Liver (tissue), 9 donors: Measurements from ENCODE around the gene NR0B2. TPM values are rescaled to one million over a fixed set of nuclear protein-coding genes. Genes with fewer than 3 reads are reported as not detected.

ENCODE experiments used
- DNase-seq: peaks from one replicate; pipeline ENCODE4 v3.0.0-alpha.2; 2017; ENCODE audit warnings: low spot score
- H3K27ac ChIP-seq, 2 donors: one replicate each; pipeline ENCODE4 v1.7.0; 2013; ENCODE audit warnings: inconsistent platforms in 2 of 2, low read length in 2 of 2, control low read depth in 1 of 2, low read depth in 1 of 2, mild to moderate bottlenecking in 1 of 2
- H3K27me3 ChIP-seq, 4 donors: one replicate each; pipeline versions ENCODE4 v1.6.1 to v1.7.0; 2013; ENCODE audit warnings: low read length in 3 of 4, inconsistent platforms in 1 of 4, mild to moderate bottlenecking in 1 of 4, moderate library complexity in 1 of 4; ENCODE audit not compliant: control insufficient read depth in 4 of 4, insufficient read depth in 4 of 4
- H3K36me3 ChIP-seq, 4 donors: one replicate each; pipeline versions ENCODE4 v1.6.1 to v1.7.0; 2013; ENCODE audit warnings: low read length in 3 of 4, mild to moderate bottlenecking in 3 of 4, low read depth in 1 of 4, moderate library complexity in 1 of 4; ENCODE audit not compliant: control insufficient read depth in 4 of 4, insufficient read depth in 3 of 4
- H3K4me1 ChIP-seq, 4 donors: one replicate each; pipeline versions ENCODE4 v1.6.1 to v1.7.0; 2013; ENCODE audit warnings: low read length in 3 of 4, mild to moderate bottlenecking in 3 of 4, moderate library complexity in 1 of 4; ENCODE audit not compliant: control insufficient read depth in 4 of 4, insufficient read depth in 4 of 4
- H3K4me3 ChIP-seq, 3 donors: one replicate each; pipeline versions ENCODE4 v1.6.1 to v1.7.0; 2013; ENCODE audit warnings: low read length in 3 of 3, control low read depth in 1 of 3, low read depth in 1 of 3, mild to moderate bottlenecking in 1 of 3
- H3K9ac ChIP-seq, 2 donors: one replicate each; pipeline ENCODE4 v1.7.0; 2013; ENCODE audit warnings: low read length in 2 of 2, mild to moderate bottlenecking in 2 of 2, moderate library complexity in 2 of 2, control low read depth in 1 of 2, low read depth in 1 of 2
- H3K9me3 ChIP-seq, 4 donors: one replicate each; pipeline versions ENCODE4 v1.6.1 to v1.7.0; 2013; ENCODE audit warnings: low read length in 3 of 4; ENCODE audit not compliant: control insufficient read depth in 4 of 4
- ATF3 ChIP-seq: IDR thresholded peaks from 2 replicates; pipeline ENCODE4 v1.6.1; 2016; ENCODE audit warnings: antibody characterized with exemption
- CTCF ChIP-seq: fragments of 150-350 bp; IDR thresholded peaks from 2 replicates; pipeline ENCODE4 v1.5.1; 2017; ENCODE audit warnings: improper control_type of control experiment, low read depth, low read length; ENCODE audit not compliant: missing input control
- EGR1 ChIP-seq, 2 donors: IDR thresholded peaks; 2 replicates each; pipeline ENCODE4 v1.6.1; 2016 to 2018; ENCODE audit warnings: antibody characterized with exemption in 2 of 2, low read depth in 2 of 2
- FOXA1 ChIP-seq: IDR thresholded peaks from 2 replicates; pipeline ENCODE4 v1.6.1; 2016; ENCODE audit warnings: antibody characterized with exemption
- FOXA2 ChIP-seq: IDR thresholded peaks from 2 replicates; pipeline ENCODE4 v1.6.1; 2016; ENCODE audit warnings: antibody characterized with exemption
- GABPA ChIP-seq, 2 donors: IDR thresholded peaks in 1 of 2; conservative IDR thresholded peaks in 1 of 2; 2 replicates each; pipeline ENCODE4 v1.6.1; 2016; ENCODE audit warnings: antibody characterized with exemption in 2 of 2, mild to moderate bottlenecking in 1 of 2, moderate library complexity in 1 of 2
- HNF4A ChIP-seq, 2 donors: conservative IDR thresholded peaks; 2 replicates each; pipeline ENCODE4 v1.6.1; 2016; ENCODE audit warnings: antibody characterized with exemption in 2 of 2, mild to moderate bottlenecking in 2 of 2
- HNF4G ChIP-seq: IDR thresholded peaks from 2 replicates; pipeline ENCODE4 v1.6.1; 2016; ENCODE audit warnings: antibody characterized with exemption
- JUND ChIP-seq, 2 donors: IDR thresholded peaks; 2 replicates each; pipeline ENCODE4 v1.6.1; 2016; ENCODE audit warnings: antibody characterized with exemption in 2 of 2
- MAX ChIP-seq: IDR thresholded peaks from 2 replicates; pipeline ENCODE4 v1.6.1; 2016; ENCODE audit warnings: antibody characterized with exemption
- NR2F2 ChIP-seq: IDR thresholded peaks from 2 replicates; pipeline ENCODE4 v1.6.1; 2016; ENCODE audit warnings: antibody characterized with exemption
- RAD21 ChIP-seq, 2 donors: IDR thresholded peaks; 2 replicates each; pipeline ENCODE4 v1.6.1; 2016; ENCODE audit warnings: antibody characterized with exemption in 2 of 2, mild to moderate bottlenecking in 2 of 2
- REST ChIP-seq: IDR thresholded peaks from 2 replicates; pipeline ENCODE4 v1.6.1; 2016; ENCODE audit warnings: antibody characterized with exemption, mild to moderate bottlenecking
- RXRA ChIP-seq, 2 donors: IDR thresholded peaks; 2 replicates each; pipeline ENCODE4 v1.6.1; 2017 to 2018; ENCODE audit warnings: antibody characterized with exemption in 2 of 2, mild to moderate bottlenecking in 1 of 2
- SP1 ChIP-seq: IDR thresholded peaks from 2 replicates; pipeline ENCODE4 v1.6.1; 2018; ENCODE audit warnings: antibody characterized with exemption, mild to moderate bottlenecking
- TAF1 ChIP-seq: conservative IDR thresholded peaks from 2 replicates; pipeline ENCODE4 v1.6.1; 2016; ENCODE audit warnings: antibody characterized with exemption, mild to moderate bottlenecking
- YY1 ChIP-seq: IDR thresholded peaks from 2 replicates; pipeline ENCODE4 v1.6.1; 2016; ENCODE audit warnings: antibody characterized with exemption, mild to moderate bottlenecking
- ZBTB33 ChIP-seq: IDR thresholded peaks from 2 replicates; pipeline ENCODE4 v1.6.1; 2016; ENCODE audit warnings: antibody characterized with exemption
- whole genome bisulfite sequencing: extraction: QIAGEN DNeasy Blood & Tissue Kit; methylation state at CpG from one replicate; pipeline ENCODE4 v1.1.7; 2013; 5-methylcytosine and 5-hydroxymethylcytosine counted together
- polyA plus RNA-seq, 2 donors: library from polyadenylated mRNA; stranded (reverse) in 1 of 2; unstranded in 1 of 2; fragments of 200-250 nt in 1 of 2; fragments of >200 nt in 1 of 2; fragmentation: Nextera tagmentation in 1 of 2; extraction: Ambion mirVana in 1 of 2; gene quantifications; one replicate each; pipeline versions ENCODE4 v1.2.1 to v1.2.3, GENCODE V29; 2013 to 2015
- total RNA-seq, 2 donors: library from RNA; depleted of rRNA; stranded (reverse); fragments of >200 nt; gene quantifications; one replicate each; pipeline ENCODE4 v1.2.3, GENCODE V29; 2014
- donor health status: healthy.
- donor health status: healthy.
- donor health status: healthy.
- donor health status: healthy.
- donor health status: healthy.

The NR0B2 gene
- total and polyA plus RNA-seq, 4 donors = 15.7 to 166 (median 40.6) TPM

- WGBS = 2% methylated on average over 86 of the region's 86 CpGs
- DNase-seq = no peak
- Histone ChIP-seq H3K9ac (peak within 1 kb of the TSS in 1 of 2 donors; percentile 54), H3K9me3 (no peaks in the 10 kb centered on the region), H3K27ac (no peak within 1 kb of the TSS), H3K36me3 (no peaks in the 10 kb centered on the region), H3K27me3 (no peaks in the 10 kb centered on the region), H3K4me1 (peaks cover 3 to 26% (median 11%) of the 10 kb centered on the region in 4 donors), H3K4me3 (peak within 1 kb of the TSS; percentile 59 to 82 (median 63))
- TF ChIP-seq SP1 = no peak
- TF ChIP-seq YY1 = no peak
- TF ChIP-seq EGR1 (IDR thresholded peaks at IDR 0.05; ENCODE audit: low read depth in 2 of 2) = no peak
- TF ChIP-seq RAD21 (IDR thresholded peaks at IDR 0.05) = peak in 1 of 2 donors; percentile 8
- TF ChIP-seq GABPA (IDR thresholded peaks at IDR 0.05 in 1 of 2, conservative IDR thresholded peaks at IDR 0.05 in 1 of 2) = no peak
- TF ChIP-seq HNF4G = no peak
- TF ChIP-seq FOXA2 = no peak
- TF ChIP-seq JUND (IDR thresholded peaks at IDR 0.05) = no peak
- TF ChIP-seq FOXA1 = no peak
- peak; percentile 47 for TF ChIP-seq ZBTB33
- TF ChIP-seq TAF1 = no peak
- no peak for TF ChIP-seq NR2F2
- TF ChIP-seq RXRA (IDR thresholded peaks at IDR 0.05) = no peak
- TF ChIP-seq MAX = no peak
- TF ChIP-seq HNF4A (conservative IDR thresholded peaks at IDR 0.05) = no peak
- TF ChIP-seq ATF3 = no peak
- TF ChIP-seq CTCF = peak; percentile 3
- no peak for TF ChIP-seq REST
Measured at GRCh38 chr1:26959722-26960624, 46.2 kb upstream of the NR0B2 start, which contains the start of gene KDF1. Gene KDF1, minus strand, starts transcription at chr1:26960468. Its CDS starts 8,088 bp downstream, at chr1:26952380.
